Activated naive CD8-positive, alpha-beta T cell treated with anti-CD3 and anti-CD28 coated beads, Interleukin-2, amount 50 U/mL, for 24 hours (primary cell): ENCODE data around the gene ACOT7.

Experiments
- ATAC-seq: fragments of 150-1000 bp; cut with Tn5 transposase; one replicate; pipeline ENCODE4 v1.10.0; 2021
- DNase-seq: peaks from one replicate; pipeline ENCODE4 v3.0.0; 2021
- H3K27ac Mint-ChIP-seq: one replicate; pipeline ENCODE4 v1.8.0; 2021; ENCODE audit warnings: mild to moderate bottlenecking, mixed read lengths
- H3K27me3 Mint-ChIP-seq: one replicate; pipeline ENCODE4 v1.8.0; 2021; ENCODE audit warnings: mixed read lengths
- H3K36me3 Mint-ChIP-seq: one replicate; pipeline ENCODE4 v1.8.0; 2021; ENCODE audit warnings: low read depth, mixed read lengths
- H3K4me1 Mint-ChIP-seq: one replicate; pipeline ENCODE4 v1.8.0; 2021; ENCODE audit warnings: mixed read lengths
- H3K4me3 Mint-ChIP-seq: one replicate; pipeline ENCODE4 v1.8.0; 2021; ENCODE audit warnings: mild to moderate bottlenecking, moderate library complexity, mixed read lengths
- H3K9me3 Mint-ChIP-seq: one replicate; pipeline ENCODE4 v1.8.0; 2021; ENCODE audit warnings: mixed read lengths

Gene ACOT7

DNA sequence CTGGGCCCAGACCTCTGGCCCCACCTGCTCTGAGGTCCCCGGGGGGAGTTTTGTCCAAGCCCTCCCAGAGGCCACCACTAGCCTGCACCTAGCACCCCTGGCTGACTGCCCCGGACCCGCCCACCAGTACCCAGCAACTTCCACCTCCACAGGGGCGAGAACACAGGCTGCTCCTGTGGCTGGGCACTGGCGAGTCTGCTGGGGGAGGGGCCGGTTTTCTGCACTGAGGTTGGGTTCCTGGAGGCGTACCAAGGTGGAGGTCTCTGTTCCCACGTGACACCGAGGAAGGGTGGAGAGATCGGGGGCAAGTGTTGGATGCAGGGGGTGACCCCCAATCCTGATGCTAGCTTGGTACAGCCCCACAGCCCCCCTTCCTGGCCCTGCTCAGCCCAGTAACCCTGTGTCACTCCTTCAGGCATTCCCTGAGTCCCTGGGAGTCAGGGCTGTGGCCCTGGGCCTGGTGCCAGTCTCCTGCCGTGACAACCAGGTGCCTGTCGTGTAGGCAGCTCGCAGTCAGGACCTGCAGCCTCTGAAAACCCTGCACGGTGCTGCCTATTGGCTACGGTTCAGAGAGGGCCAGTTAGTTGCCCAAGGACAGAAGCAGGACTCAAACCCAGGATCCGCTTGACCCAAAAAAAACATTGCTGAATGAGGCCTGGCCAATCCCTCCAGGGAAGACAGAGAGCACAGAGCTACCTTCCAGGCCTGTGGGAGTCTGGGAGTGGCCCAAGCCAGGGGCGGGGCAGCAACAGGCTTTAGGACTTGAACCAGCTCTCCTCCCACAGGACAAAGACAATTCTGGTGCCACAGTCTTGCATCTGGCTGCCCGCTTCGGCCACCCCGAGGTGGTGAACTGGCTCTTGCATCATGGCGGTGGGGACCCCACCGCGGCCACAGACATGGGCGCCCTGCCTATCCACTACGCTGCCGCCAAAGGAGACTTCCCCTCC lies 34.1 kb upstream of the ACOT7 start:
- Mint-ChIP-seq H3K27ac (no peak overlapping the region), H3K4me3 (no peak overlapping the region), H3K27me3 (peaks cover 40% of the 10 kb centered on the region), H3K36me3 (no peaks in the 10 kb centered on the region), H3K9me3 (no peaks in the 10 kb centered on the region), H3K4me1 (peaks cover 6% of the 10 kb centered on the region)
- DNase-seq (no peak), ATAC-seq (no peak)

DNA sequence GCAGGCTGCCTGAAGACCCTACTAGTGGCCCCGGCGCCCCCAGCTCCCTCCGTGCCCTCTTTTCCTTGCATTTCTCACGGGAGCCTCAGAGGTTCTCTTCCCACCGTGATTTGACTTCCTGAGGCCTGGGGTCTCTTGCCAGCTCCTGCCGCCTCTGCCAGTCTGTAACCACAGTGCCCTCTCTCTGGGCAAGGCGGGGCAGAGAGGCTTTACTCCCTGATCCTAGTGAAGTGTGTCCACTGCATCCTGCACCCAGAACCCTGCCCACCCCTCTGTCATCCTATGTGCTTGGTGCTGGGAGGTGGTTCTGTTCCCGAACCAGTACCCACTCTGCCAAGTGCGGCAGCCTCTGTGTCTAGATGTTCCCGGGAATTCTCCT lies 33.4 kb upstream of the ACOT7 start:
- ATAC-seq (no peak), DNase-seq (no peak)
- Mint-ChIP-seq H3K36me3 (no peaks in the 10 kb centered on the region), H3K4me3 (no peak overlapping the region), H3K27me3 (peaks cover 45% of the 10 kb centered on the region), H3K9me3 (no peaks in the 10 kb centered on the region), H3K27ac (no peak overlapping the region), H3K4me1 (peaks cover 6% of the 10 kb centered on the region)

DNA sequence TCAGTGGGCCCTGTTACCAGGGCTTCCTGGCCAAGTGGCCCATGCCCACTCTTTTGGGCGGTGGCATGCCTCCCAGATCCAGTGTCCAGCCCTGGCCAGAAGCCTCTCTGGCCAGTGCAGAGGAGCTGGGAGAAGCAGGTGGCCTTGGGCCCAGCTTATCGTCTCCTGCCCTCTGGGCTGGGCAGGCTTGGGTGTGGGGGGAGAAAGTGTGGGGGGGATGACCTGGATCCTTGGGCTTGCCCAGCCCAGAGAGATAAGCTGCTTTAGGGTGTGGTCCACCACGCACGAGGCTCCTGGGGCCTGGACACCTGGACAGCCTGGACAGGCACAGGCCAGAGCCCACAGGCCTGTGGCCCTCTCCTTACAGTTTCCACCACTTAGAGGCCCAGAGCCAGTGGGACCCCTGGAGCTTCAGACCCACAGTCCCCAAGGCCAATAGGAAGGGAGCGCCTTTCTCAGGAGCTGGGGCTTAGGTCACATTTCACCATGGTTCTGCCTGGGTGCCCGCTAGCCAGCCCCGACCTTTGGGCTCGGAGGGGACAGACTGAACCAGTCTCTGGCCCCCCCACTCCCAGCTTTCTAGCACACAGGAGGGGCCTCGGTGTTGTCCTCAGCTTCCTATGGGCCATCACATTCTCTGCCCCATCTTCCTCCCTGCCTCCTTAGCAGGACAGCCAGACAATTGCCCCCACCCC lies 32.9 kb upstream of the ACOT7 start:
- H3K36me3 Mint-ChIP-seq = no peaks in the 10 kb centered on the region
- H3K27ac Mint-ChIP-seq = no peak overlapping the region
- peaks cover 6% of the 10 kb centered on the region for H3K4me1 Mint-ChIP-seq
- H3K27me3 Mint-ChIP-seq = peaks cover 51% of the 10 kb centered on the region
- no peaks in the 10 kb centered on the region for H3K9me3 Mint-ChIP-seq
- H3K4me3 Mint-ChIP-seq = no peak overlapping the region
- ATAC-seq (no peak), DNase-seq (no peak)

DNA sequence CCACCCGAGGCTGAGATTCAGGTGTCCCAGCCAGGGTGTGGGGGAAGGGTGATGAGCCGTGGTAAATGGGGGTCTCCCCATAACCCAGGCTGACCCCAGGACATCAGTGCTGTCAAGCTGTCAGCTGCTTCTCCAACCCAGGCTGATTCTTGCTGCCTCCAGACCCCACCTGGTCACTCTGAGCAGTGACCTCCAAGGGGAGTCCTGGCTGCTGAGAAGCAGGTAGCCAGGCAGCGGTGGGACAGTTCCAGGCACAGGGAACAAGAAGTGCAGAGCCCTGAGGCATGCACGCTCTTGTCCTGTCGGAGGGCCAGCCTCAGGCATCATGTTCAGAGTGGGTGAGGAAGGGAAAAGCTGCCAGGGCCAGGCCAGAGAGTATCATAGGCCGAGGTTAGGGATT lies 32.1 kb upstream of the ACOT7 start:
- H3K4me3 Mint-ChIP-seq = no peak overlapping the region
- no peak for DNase-seq
- H3K9me3 Mint-ChIP-seq = no peaks in the 10 kb centered on the region

DNA sequence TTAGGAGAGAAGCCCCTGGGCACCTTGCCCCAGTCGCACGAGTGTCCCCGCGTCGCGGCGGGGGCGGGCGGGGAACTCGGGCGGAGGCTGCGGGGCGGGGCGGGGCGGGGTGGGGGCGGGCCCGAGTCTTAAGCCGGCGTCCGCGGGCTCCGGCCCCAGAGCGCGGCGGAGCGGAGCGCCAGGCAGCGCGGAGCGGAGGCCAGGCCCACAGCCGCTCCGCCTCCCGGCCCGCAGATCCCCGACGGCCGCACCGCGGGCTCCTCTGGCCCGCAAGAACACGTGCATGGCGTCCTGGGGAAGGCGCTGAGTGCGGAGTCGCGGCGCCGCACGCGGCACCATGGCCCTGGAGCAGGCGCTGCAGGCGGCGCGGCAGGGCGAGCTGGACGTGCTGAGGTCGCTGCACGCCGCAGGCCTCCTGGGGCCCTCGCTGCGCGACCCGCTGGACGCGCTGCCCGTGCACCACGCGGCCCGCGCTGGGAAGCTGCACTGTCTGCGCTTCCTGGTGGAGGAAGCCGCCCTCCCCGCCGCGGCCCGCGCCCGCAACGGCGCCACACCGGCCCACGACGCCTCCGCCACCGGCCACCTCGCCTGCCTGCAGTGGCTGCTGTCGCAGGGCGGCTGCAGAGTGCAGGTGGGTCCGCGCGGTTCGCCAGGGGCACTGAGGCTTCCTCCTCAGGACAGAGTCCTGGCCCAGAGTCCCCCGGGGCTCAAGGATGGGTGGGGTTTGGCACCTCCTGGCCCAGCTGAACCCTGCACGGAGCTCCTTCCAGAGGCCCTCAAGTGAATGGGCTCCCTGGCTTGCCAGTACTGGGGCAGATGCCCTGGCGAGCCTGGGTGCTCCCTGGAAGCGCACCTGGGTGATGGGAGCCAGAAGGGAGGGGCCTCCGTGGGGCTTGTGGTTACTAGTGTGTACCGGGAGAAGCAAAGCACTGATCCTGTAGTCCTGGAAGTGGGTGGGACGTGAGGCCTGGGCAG lies 31.3 kb upstream of the ACOT7 start, which contains the start of gene ESPN:
Gene ESPN (plus strand): TSS at position 158 of the 975 bp plus-strand sequence. CDS start 180 bp downstream, at position 338.
- Mint-ChIP-seq H3K27ac (no peak within 1 kb of the TSS), H3K36me3 (no peaks in the 10 kb centered on the region), H3K4me3 (peak within 1 kb of the TSS; percentile 21), H3K27me3 (peaks cover 58% of the 10 kb centered on the region), H3K9me3 (no peaks in the 10 kb centered on the region), H3K4me1 (peaks cover 8% of the 10 kb centered on the region)
- ATAC-seq (no peak), DNase-seq (no peak)

More for the DNA sequence above, 32.1 kb upstream of the ACOT7 start:
- no peak for ATAC-seq
- Mint-ChIP-seq H3K27me3 (peaks cover 57% of the 10 kb centered on the region), H3K27ac (no peak overlapping the region), H3K4me1 (peaks cover 8% of the 10 kb centered on the region), H3K36me3 (no peaks in the 10 kb centered on the region)

DNA sequence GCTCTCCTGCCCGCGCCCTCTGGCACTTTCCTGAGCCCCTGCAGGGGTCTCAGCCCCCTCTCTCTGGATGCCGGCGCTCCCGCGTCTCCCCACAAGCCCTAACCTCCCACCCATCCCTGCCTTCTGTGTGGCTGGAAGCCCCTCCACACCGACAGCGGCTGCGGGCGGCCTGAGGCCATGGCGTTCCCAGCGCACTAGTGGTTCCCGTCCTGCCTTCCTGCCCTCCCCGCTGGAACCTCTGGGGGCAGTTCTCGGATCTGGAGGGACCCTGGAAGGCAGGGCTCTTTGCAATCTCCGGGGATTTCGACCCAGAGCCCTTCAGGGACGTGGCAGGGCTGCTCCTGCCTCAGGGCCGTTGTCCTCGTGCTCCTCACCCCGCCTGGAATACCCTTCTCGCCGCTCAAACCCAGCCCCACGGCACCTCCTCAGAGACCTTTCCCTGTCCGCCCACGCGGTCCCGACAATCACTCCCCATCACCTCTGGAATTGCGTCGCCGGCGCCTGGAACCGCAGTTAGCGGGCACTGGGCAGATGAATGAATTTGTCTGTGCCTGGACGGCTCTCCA lies 30.5 kb upstream of the ACOT7 start:
- no peak overlapping the region for H3K27ac Mint-ChIP-seq
- no peaks in the 10 kb centered on the region for H3K9me3 Mint-ChIP-seq
- DNase-seq (no peak), ATAC-seq (no peak)
- peaks cover 56% of the 10 kb centered on the region for H3K27me3 Mint-ChIP-seq
- no peaks in the 10 kb centered on the region for H3K36me3 Mint-ChIP-seq
- H3K4me3 Mint-ChIP-seq = peak overlapping the region; percentile 21
- peaks cover 8% of the 10 kb centered on the region for H3K4me1 Mint-ChIP-seq

DNA sequence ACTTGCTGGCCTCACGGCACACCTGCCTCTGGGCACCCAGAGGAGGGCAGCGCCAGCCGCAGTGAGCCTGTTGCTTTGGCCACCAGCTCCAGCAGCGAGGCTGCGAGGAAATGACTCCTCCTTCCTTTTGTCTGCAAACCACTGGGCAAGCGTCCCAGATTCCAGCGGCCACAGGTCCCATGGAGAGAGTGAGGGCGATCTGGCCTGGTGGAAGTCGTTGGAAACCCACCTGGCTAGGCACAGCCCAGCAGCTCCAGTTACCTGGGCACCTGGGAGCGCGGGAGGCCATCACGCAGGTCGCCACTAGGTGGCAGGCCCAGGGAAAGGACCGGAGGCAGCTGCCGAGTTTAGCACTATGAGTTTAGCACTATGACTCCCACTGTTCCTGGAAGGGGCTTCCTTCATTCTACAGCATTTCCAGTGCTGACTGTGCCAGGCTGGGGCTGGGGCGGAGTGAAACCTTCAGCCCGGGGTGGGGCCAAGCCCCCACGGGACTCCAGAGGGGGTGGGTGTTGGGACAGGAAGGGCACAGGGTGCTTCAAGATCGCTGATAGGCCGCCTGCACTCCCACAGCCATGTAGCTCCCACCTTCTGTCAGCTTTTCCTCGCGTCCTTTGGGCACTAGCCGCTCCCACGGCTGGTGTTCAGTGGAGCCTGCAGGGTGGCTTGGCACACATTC lies 29.9 kb upstream of the ACOT7 start:
- Mint-ChIP-seq H3K9me3 (no peaks in the 10 kb centered on the region), H3K4me1 (peaks cover 8% of the 10 kb centered on the region), H3K27ac (no peak overlapping the region), H3K27me3 (peaks cover 58% of the 10 kb centered on the region), H3K4me3 (no peak overlapping the region), H3K36me3 (no peaks in the 10 kb centered on the region)
- ATAC-seq = peak; percentile 56
- DNase-seq = peak; percentile 75

DNA sequence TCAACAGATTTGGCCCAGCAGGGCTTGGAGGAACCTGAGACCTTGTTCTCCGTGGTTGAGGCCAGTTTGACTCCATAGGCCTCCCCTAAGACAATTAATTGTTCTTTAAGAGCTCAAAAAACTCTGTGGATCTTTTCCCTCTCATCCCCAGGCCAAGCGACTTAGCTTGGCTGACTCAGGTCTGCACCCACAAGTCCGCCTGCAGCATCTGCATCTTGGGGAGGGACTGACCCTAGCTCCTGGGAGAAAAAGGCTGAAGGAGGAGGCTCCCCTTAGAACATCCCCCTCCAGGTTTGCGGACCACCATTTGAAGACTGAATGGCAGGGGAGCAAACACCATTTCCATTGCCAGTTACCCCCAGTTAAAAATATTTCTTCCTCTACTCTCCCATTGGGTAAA lies 27.7 kb upstream of the ACOT7 start:
- H3K9me3 Mint-ChIP-seq = no peaks in the 10 kb centered on the region
- no peak overlapping the region for H3K27ac Mint-ChIP-seq
- H3K4me1 Mint-ChIP-seq = peaks cover 8% of the 10 kb centered on the region
- no peak for DNase-seq
- H3K27me3 Mint-ChIP-seq = peaks cover 71% of the 10 kb centered on the region
- H3K4me3 Mint-ChIP-seq = no peak overlapping the region
- ATAC-seq = no peak
- H3K36me3 Mint-ChIP-seq = no peaks in the 10 kb centered on the region

DNA sequence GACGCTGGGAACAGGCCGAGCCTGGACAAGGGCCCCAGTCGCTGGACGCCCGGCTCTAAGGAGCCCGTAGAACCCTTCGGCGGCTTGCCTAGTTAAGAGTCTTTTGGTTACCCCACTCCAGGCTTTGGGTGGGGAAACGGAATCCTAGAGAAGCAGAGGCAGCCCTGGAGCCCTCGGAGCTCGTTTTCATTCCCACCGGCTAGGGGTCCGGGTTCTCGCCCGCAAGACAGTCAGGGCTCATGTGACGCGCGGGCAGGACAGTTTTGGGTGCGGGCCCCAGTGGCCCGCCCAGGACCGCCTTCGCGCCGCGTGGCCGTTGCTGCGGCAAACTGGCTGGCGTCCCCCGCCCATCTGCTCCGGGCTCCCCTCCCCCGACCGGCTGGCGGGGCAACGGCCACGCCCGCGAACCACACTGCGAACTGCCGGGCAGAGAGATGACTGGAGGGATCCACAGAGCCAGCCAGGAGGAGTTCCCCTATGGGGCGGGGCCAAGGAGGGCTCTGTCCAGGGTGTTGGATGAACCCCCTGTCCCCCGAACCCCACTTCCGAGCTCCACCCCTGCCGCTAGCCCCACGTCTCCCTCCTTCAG lies 27.0 kb upstream of the ACOT7 start:
- H3K4me1 Mint-ChIP-seq = peaks cover 8% of the 10 kb centered on the region
- H3K4me3 Mint-ChIP-seq = no peak overlapping the region
- no peaks in the 10 kb centered on the region for H3K9me3 Mint-ChIP-seq
- H3K27me3 Mint-ChIP-seq = peaks cover 75% of the 10 kb centered on the region
- no peaks in the 10 kb centered on the region for H3K36me3 Mint-ChIP-seq
- H3K27ac Mint-ChIP-seq = no peak overlapping the region
- DNase-seq (no peak), ATAC-seq (no peak)

DNA sequence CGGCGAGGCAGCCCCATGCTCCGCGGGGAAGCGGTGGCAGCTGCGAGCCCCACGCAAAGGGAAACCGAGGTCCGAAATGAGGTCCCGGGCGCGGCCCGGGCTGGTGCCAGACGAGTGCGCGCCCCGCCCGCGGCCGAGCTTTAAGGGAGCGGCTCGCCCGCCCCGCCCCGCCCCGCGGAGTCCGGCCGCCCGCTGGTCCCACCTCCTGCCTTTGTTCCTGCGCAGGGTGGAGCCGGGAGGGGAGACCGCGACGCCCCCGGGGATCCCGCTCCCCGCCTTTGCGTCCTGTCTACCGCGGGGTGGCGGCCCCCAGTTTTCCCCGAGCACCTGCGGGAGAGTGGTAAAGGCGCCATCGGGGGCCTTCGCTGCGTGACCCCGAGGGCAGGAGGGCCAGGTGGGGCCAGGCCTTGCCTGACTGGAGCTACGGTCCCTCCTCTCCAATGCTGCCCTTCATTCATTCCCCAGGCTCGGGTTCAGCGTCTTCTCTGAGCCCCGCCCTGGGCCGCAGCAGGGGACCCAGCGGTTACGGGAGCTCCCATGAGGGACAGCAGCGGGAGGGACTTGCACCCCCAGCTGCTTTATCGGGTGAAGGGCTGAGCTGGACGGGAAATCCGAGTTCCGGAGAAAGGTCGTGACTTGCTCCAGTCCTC lies 26.4 kb upstream of the ACOT7 start, which contains the start of gene HES2:
Gene HES2 (minus strand): TSS at position 116 of the 650 bp plus-strand sequence. CDS start 99 bp downstream, at position 17.
- Mint-ChIP-seq H3K4me1 (peaks cover 8% of the 10 kb centered on the region), H3K36me3 (no peaks in the 10 kb centered on the region), H3K27me3 (peaks cover 77% of the 10 kb centered on the region)

DNA sequence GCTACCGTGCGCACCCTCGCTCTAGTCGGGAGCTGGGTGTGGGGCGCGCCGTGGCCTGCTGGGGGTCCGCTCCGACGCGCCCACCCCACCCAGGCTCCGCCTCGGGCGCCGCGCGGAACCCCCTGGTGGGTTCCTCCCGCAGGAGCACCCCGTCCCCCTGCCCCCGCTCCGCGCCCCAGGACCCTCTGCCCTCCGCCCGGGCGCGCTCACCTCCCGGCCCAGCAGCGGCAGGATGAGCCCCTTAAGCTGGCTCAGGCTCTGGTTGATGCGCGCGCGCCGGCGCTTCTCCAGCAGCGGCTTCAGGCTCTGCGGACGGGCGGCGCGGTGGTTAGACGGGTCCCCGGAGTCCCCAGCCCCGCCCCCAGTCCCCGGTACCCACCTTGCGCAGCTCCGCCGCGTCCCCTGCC lies 25.8 kb upstream of the ACOT7 start:
- no peaks in the 10 kb centered on the region for H3K36me3 Mint-ChIP-seq
- ATAC-seq (no peak), DNase-seq (no peak)
- H3K27ac Mint-ChIP-seq = no peak overlapping the region
- no peak overlapping the region for H3K4me3 Mint-ChIP-seq
- H3K9me3 Mint-ChIP-seq = no peaks in the 10 kb centered on the region
- peaks cover 10% of the 10 kb centered on the region for H3K4me1 Mint-ChIP-seq
- peaks cover 80% of the 10 kb centered on the region for H3K27me3 Mint-ChIP-seq

More for the DNA sequence above, 26.4 kb upstream of the ACOT7 start, which contains the start of gene HES2:
- H3K9me3 Mint-ChIP-seq = no peaks in the 10 kb centered on the region
- ATAC-seq (no peak), DNase-seq (no peak)
- no peak within 1 kb of the TSS for H3K4me3 Mint-ChIP-seq
- no peak within 1 kb of the TSS for H3K27ac Mint-ChIP-seq

DNA sequence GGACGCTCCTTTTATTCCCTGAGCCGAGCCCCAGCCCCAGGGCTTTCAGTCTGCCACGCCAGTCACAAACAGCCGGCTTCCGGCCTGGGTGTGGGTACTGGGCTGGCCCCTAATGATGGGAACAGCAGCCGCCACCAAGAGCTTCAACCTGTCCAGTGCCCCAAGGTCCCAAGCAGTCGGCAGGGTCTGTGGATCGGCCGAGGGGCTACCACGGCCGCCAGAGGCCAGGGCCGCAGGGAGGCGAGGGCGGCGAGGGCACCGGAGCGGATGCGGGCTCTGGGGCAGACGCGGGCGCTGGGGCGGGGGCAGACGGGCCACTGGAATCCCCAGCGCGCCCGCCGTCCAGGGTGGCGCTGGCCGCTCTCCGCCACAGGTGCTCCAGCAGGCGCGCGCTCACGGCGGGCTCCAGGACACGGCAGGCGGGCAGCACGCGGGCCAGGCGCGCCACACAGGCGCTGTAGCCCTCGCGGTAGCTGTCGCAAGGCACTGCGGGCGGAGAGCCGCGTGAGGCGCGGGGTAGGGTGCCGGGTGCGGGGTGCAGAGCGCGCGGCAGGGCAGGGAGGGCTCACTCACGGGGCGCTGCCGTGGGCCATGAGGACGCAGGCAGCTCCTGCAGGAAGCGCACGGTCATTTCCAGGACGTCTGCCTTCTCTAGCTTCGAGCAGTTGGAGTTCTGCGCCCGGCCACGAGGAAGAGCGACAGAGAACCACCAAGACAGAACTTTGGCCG lies 25.3 kb upstream of the ACOT7 start:
- peaks cover 78% of the 10 kb centered on the region for H3K27me3 Mint-ChIP-seq
- no peak overlapping the region for H3K27ac Mint-ChIP-seq
- DNase-seq = no peak
- no peaks in the 10 kb centered on the region for H3K9me3 Mint-ChIP-seq
- no peak overlapping the region for H3K4me3 Mint-ChIP-seq
- peaks cover 5% of the 10 kb centered on the region for H3K4me1 Mint-ChIP-seq
- H3K36me3 Mint-ChIP-seq = no peaks in the 10 kb centered on the region
- ATAC-seq = no peak
